Activated effector memory CD4-positive, alpha-beta T cell treated with anti-CD3 and anti-CD28 coated beads, Interleukin-2, amount 50 U/mL, for 16 hours (primary cell): ENCODE results near the gene HERC2.
"Not testable (repeated sequence)": the region's sequence is repeated elsewhere in the genome, so short reads cannot be mapped to it uniquely, and the experiment has no call there.

Experiments used
- DNase-seq: peaks from one replicate; pipeline ENCODE4 v3.0.0-alpha.2; 2020

The HERC2 gene

GRCh38 chr15:28322129-28322588, at the start of gene HERC2:
Gene HERC2 (minus strand): TSS chr15:28322179. CDS start chr15:28321433, 746 bp downstream.
- DNase-seq = not testable (repeated sequence)

GRCh38 chr15:28365502-28365901, 43.5 kb upstream of the HERC2 start:
- DNase-seq = not testable (repeated sequence)

- DNase-seq = not testable (repeated sequence)
These were observed 36.0 kb upstream of the HERC2 start, which contains the start of gene GOLGA6L24 for GRCh38 chr15:28357984-28358383. Gene GOLGA6L24 (minus strand): TSS chr15:28358084. CDS start chr15:28358023, 61 bp downstream.

- peak; percentile 68 for DNase-seq
These were observed 461 bp downstream of the HERC2 start for GRCh38 chr15:28321358-28322078.

GRCh38 chr15:28319725-28320124, 2.3 kb downstream of the HERC2 start:
- DNase-seq = not testable (repeated sequence)

- DNase-seq = not testable (repeated sequence)
These were observed 3.2 kb downstream of the HERC2 start for GRCh38 chr15:28318828-28319227.

GRCh38 chr15:28318122-28318521, 3.9 kb downstream of the HERC2 start:
- DNase-seq = not testable (repeated sequence)

GRCh38 chr15:28316958-28317357, 5.0 kb downstream of the HERC2 start:
- not testable (repeated sequence) for DNase-seq

- not testable (repeated sequence) for DNase-seq
These were observed 11.5 kb downstream of the HERC2 start for GRCh38 chr15:28310454-28310853.

GRCh38 chr15:28308718-28309117, 13.3 kb downstream of the HERC2 start:
- DNase-seq = not testable (repeated sequence)

GRCh38 chr15:28305700-28306099, 16.3 kb downstream of the HERC2 start:
- not testable (repeated sequence) for DNase-seq

GRCh38 chr15:28297434-28297833, 24.5 kb downstream of the HERC2 start:
- not testable (repeated sequence) for DNase-seq

GRCh38 chr15:28296814-28297213, 25.2 kb downstream of the HERC2 start:
- not testable (repeated sequence) for DNase-seq

- not testable (repeated sequence) for DNase-seq
These were observed 26.9 kb downstream of the HERC2 start for GRCh38 chr15:28295009-28295563.

GRCh38 chr15:28294560-28294959, 27.4 kb downstream of the HERC2 start:
- DNase-seq = not testable (repeated sequence)

- DNase-seq = no peak
These were observed 32.1 kb downstream of the HERC2 start for GRCh38 chr15:28289694-28290463.

- not testable (repeated sequence) for DNase-seq
These were observed 32.9 kb downstream of the HERC2 start for GRCh38 chr15:28288830-28289693.

- not testable (repeated sequence) for DNase-seq
These were observed 35.3 kb downstream of the HERC2 start for GRCh38 chr15:28286659-28287058.

- DNase-seq = no peak
These were observed 35.9 kb downstream of the HERC2 start for GRCh38 chr15:28286031-28286430.

GRCh38 chr15:28281876-28282275, 40.1 kb downstream of the HERC2 start:
- no peak for DNase-seq

GRCh38 chr15:28274635-28275034, 47.3 kb downstream of the HERC2 start:
- DNase-seq = no peak

GRCh38 chr15:28273873-28274610, 47.9 kb downstream of the HERC2 start:
- no peak for DNase-seq
